Prostate gland (tissue), 2 donors: ENCODE measurements around the gene COL12A1.

ENCODE experiments used
- CTCF ChIP-seq, 4 experiments: fragments of 200-600 bp in 2 of 4; fragments of 450-650 bp in 2 of 4; sonication (generic) in 2 of 4; IDR thresholded peaks; 1 replicate in 3 of 4; 2 replicates in 1 of 4; pipeline ENCODE4 v1.5.1; 2016 to 2019; ENCODE audit warnings: antibody characterized with exemption in 4 of 4, mild to moderate bottlenecking in 2 of 4, moderate library complexity in 2 of 4
- POLR2AphosphoS5 ChIP-seq: sonication (generic); formaldehyde crosslinking; IDR thresholded peaks from one replicate; pipeline ENCODE4 v1.6.1; 2017; ENCODE audit warnings: antibody characterized with exemption

GRCh38 chr6:75188221-75188925 is 17.5 kb downstream of the COL12A1 start:
- TF ChIP-seq CTCF (IDR thresholded peaks at IDR 0.05) = no peak
- TF ChIP-seq POLR2AphosphoS5 = no peak
